SU-DHL-6 (cell line): ENCODE results near the gene NMNAT2.

Experiments
- EZH2phosphoT487 ChIP-seq: fragments of 200-600 bp; sonication (generic), shearing (Covaris generic); conservative IDR thresholded peaks from 2 replicates; pipeline ENCODE4 v1.6.1; 2018; ENCODE audit warnings: mild to moderate bottlenecking, antibody characterized with exemption, low read length, moderate library complexity, mixed read lengths
- TF ChIP-seq, protein P1 (sequence below): fragments of 200-600 bp; sonication (generic); IDR thresholded peaks from one replicate; pipeline ENCODE4 v1.5.1; 2017; ENCODE audit warnings: antibody characterized with exemption, mild to moderate bottlenecking, low read length, moderate library complexity; ENCODE audit not compliant: insufficient read depth, poor library complexity, severe bottlenecking

DNA sequence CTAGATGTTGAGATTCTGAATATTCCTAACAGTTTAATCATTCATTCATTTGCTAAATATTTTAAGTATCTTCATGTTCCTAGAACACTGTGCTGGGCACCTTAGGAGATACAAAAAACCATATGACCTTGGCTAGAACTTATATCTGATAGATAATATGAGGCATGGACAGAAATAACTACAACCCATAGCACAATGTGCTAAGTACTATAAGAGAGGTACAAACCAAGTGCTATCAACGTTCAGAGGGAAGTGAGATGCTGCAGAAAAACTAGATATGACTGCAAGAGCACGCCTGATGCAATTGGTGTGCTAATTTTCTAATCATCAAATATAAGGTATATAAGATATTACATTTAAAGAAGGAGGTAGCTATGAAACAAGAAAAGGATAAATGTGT, 10.7 kb downstream of the NMNAT2 start:
- TF ChIP-seq, protein P1, sequence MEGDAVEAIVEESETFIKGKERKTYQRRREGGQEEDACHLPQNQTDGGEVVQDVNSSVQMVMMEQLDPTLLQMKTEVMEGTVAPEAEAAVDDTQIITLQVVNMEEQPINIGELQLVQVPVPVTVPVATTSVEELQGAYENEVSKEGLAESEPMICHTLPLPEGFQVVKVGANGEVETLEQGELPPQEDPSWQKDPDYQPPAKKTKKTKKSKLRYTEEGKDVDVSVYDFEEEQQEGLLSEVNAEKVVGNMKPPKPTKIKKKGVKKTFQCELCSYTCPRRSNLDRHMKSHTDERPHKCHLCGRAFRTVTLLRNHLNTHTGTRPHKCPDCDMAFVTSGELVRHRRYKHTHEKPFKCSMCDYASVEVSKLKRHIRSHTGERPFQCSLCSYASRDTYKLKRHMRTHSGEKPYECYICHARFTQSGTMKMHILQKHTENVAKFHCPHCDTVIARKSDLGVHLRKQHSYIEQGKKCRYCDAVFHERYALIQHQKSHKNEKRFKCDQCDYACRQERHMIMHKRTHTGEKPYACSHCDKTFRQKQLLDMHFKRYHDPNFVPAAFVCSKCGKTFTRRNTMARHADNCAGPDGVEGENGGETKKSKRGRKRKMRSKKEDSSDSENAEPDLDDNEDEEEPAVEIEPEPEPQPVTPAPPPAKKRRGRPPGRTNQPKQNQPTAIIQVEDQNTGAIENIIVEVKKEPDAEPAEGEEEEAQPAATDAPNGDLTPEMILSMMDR: no peak
- no peak for TF ChIP-seq EZH2phosphoT487
